KMS-11 (cell line): ENCODE data around the gene TLDC2.
"Not testable (repeated sequence)": the region's sequence is repeated elsewhere in the genome, so short reads cannot be mapped to it uniquely, and the experiment has no call there.

ENCODE experiments used
- H2AFZ ChIP-seq: fragments of 200-600 bp; sonication (generic); 2 replicates; pipeline ENCODE4 v1.6.1; 2016; ENCODE audit warnings: antibody characterized with exemption, mixed run types, low read depth
- H3K27ac ChIP-seq: fragments of 200-600 bp; sonication (generic); 2 replicates; pipeline ENCODE4 v1.6.1; 2016; ENCODE audit warnings: mild to moderate bottlenecking, mixed run types
- H3K27me3 ChIP-seq: fragments of 200-600 bp; sonication (generic); 2 replicates; pipeline ENCODE4 v1.6.1; 2017; ENCODE audit warnings: mild to moderate bottlenecking, low read depth, mixed run types, moderate library complexity; ENCODE audit not compliant: insufficient read depth
- H3K36me3 ChIP-seq: fragments of 200-600 bp; sonication (generic); 2 replicates; pipeline ENCODE4 v1.6.1; 2017; ENCODE audit warnings: mild to moderate bottlenecking, mixed run types; ENCODE audit not compliant: insufficient read depth
- H3K4me1 ChIP-seq: fragments of 200-600 bp; sonication (generic); 2 replicates; pipeline ENCODE4 v1.6.1; 2016; ENCODE audit warnings: mild to moderate bottlenecking, low read depth, mixed run types; ENCODE audit not compliant: poor library complexity, severe bottlenecking
- H3K4me2 ChIP-seq: fragments of 200-600 bp; sonication (generic); 2 replicates; pipeline ENCODE4 v1.7.0; 2016; ENCODE audit warnings: mild to moderate bottlenecking, mixed run types
- H3K4me3 ChIP-seq: fragments of 200-600 bp; sonication (generic); IDR thresholded peaks from 2 replicates; pipeline ENCODE4 v1.6.1; 2017; ENCODE audit warnings: low read depth, low read length, mixed read lengths; ENCODE audit not compliant: insufficient read depth
- H3K79me2 ChIP-seq: fragments of 200-600 bp; sonication (generic); 2 replicates; pipeline ENCODE4 v1.6.1; 2016; ENCODE audit warnings: low read depth, mixed run types; ENCODE audit not compliant: insufficient read depth
- H3K9ac ChIP-seq: fragments of 200-600 bp; sonication (generic); 2 replicates; pipeline ENCODE4 v1.6.1; 2016; ENCODE audit warnings: mild to moderate bottlenecking, mixed run types
- H4K20me1 ChIP-seq: fragments of 200-600 bp; sonication (generic); 2 replicates; pipeline ENCODE4 v1.6.1; 2016; ENCODE audit warnings: mild to moderate bottlenecking, mixed run types; ENCODE audit not compliant: insufficient read depth
- TF ChIP-seq, protein P1 (sequence below): fragments of 200-600 bp; sonication (generic); conservative IDR thresholded peaks from 2 replicates; pipeline ENCODE4 v1.6.1; 2017; ENCODE audit warnings: low read depth, mild to moderate bottlenecking, antibody characterized with exemption, low read length, moderate library complexity, mixed read lengths

Gene TLDC2

GRCh38 chr20:36929290-36929689, 53.4 kb downstream of the TLDC2 start:
- Histone ChIP-seq H3K79me2 (no peaks in the 10 kb centered on the region), H4K20me1 (no peaks in the 10 kb centered on the region), H3K36me3 (peaks cover 8% of the 10 kb centered on the region; the same call in 1 of the 2 replicates), H3K9ac (no peak overlapping the region), H3K4me3 (no peak overlapping the region), H2AFZ (no peak overlapping the region), H3K4me2 (no peak overlapping the region), H3K27me3 (no peaks in the 10 kb centered on the region), H3K4me1 (peaks cover 7% of the 10 kb centered on the region), H3K27ac (no peak overlapping the region)
- TF ChIP-seq, protein P1, sequence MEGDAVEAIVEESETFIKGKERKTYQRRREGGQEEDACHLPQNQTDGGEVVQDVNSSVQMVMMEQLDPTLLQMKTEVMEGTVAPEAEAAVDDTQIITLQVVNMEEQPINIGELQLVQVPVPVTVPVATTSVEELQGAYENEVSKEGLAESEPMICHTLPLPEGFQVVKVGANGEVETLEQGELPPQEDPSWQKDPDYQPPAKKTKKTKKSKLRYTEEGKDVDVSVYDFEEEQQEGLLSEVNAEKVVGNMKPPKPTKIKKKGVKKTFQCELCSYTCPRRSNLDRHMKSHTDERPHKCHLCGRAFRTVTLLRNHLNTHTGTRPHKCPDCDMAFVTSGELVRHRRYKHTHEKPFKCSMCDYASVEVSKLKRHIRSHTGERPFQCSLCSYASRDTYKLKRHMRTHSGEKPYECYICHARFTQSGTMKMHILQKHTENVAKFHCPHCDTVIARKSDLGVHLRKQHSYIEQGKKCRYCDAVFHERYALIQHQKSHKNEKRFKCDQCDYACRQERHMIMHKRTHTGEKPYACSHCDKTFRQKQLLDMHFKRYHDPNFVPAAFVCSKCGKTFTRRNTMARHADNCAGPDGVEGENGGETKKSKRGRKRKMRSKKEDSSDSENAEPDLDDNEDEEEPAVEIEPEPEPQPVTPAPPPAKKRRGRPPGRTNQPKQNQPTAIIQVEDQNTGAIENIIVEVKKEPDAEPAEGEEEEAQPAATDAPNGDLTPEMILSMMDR, result no peak

DNA sequence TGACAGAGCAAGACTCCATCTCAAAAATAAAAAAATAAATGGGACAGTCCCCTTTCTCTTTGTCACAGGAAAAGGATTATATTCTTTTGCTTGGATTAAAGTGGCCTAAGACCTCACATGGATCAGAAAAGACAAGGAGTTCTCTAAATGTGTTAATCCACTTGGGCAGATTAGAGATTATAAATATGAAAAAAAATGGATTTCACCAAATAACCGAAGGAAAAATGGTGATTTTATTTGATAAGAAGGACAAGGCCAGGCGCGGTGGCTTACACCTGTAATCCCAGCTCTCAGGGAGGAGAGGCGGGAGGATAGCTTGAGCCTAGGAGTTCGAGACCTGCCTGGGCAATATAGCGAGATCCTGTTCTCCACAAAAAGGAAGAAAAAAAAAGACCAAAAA, 53.8 kb downstream of the TLDC2 start:
- Histone ChIP-seq H3K79me2 (no peaks in the 10 kb centered on the region), H3K9ac (no peak overlapping the region), H3K27me3 (no peaks in the 10 kb centered on the region), H3K36me3 (peaks cover 8% of the 10 kb centered on the region; the same call in 1 of the 2 replicates), H3K4me1 (peaks cover 7% of the 10 kb centered on the region), H2AFZ (no peak overlapping the region), H3K27ac (no peak overlapping the region), H3K4me3 (no peak overlapping the region), H3K4me2 (no peak overlapping the region), H4K20me1 (no peaks in the 10 kb centered on the region)
- TF ChIP-seq, protein P1, result no peak

- not testable (repeated sequence) for H4K20me1 ChIP-seq, H3K36me3 ChIP-seq, H3K79me2 ChIP-seq, H3K4me1 ChIP-seq, H3K27ac ChIP-seq, H3K4me3 ChIP-seq, H3K9ac ChIP-seq, H2AFZ ChIP-seq, H3K27me3 ChIP-seq, H3K4me2 ChIP-seq
Measured at GRCh38 chr20:36932067-36932466, 56.1 kb downstream of the TLDC2 start.

- Histone ChIP-seq H3K36me3 (peaks cover 8% of the 10 kb centered on the region; the same call in 1 of the 2 replicates), H3K4me1 (peaks cover 7% of the 10 kb centered on the region), H4K20me1 (no peaks in the 10 kb centered on the region), H3K79me2 (no peaks in the 10 kb centered on the region), H3K27ac (no peak overlapping the region), H3K9ac (no peak overlapping the region), H2AFZ (no peak overlapping the region), H3K4me3 (no peak overlapping the region), H3K4me2 (no peak overlapping the region), H3K27me3 (no peaks in the 10 kb centered on the region)
- TF ChIP-seq, protein P1, result no peak
Measured at GRCh38 chr20:36932476-36933426, 56.8 kb downstream of the TLDC2 start.

- not testable (repeated sequence) for H3K27me3 ChIP-seq, H3K4me1 ChIP-seq, H3K4me3 ChIP-seq, H2AFZ ChIP-seq, H4K20me1 ChIP-seq, H3K36me3 ChIP-seq, H3K4me2 ChIP-seq, H3K79me2 ChIP-seq, H3K27ac ChIP-seq, H3K9ac ChIP-seq
Measured at GRCh38 chr20:36933571-36933970, 57.6 kb downstream of the TLDC2 start.
